OCI-LY1 (cell line): Measurements from ENCODE around the gene DOCK4.

Experiments used
- EZH2 ChIP-seq: fragments of 200-600 bp; sonication (generic), shearing (Covaris generic); IDR thresholded peaks from 2 replicates; pipeline ENCODE4 v1.8.0; 2017; ENCODE audit warnings: borderline replicate concordance, mixed run types, mild to moderate bottlenecking, antibody characterized with exemption, low read length, moderate library complexity, mixed read lengths
- TF ChIP-seq, protein P1 (sequence below): fragments of 200-600 bp; sonication (generic), shearing (Covaris generic); IDR thresholded peaks from 2 replicates; pipeline ENCODE4 v1.5.1; 2017; ENCODE audit warnings: mild to moderate bottlenecking, antibody characterized with exemption, low read length, moderate library complexity, mixed read lengths

DNA sequence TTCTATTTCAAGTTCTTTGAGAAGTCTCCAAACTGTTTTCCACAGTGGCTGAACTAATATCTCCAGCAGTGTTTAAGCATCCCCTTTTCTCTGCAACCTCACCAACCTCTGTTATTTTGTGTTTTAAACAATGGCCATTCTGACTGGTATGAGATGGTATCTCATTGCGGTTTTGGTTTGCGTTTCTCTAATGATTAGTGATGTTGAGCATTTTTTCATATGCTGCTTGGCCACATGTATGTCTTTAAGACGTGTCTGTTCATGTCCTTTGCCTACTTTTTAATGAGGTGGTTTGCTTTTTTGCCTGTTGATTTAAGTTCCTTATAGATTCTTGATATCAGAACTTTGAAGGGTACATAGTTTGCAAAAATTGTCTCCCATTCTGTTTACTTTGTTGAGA is 487.3 kb downstream of the DOCK4 start:
- TF ChIP-seq, protein P1, sequence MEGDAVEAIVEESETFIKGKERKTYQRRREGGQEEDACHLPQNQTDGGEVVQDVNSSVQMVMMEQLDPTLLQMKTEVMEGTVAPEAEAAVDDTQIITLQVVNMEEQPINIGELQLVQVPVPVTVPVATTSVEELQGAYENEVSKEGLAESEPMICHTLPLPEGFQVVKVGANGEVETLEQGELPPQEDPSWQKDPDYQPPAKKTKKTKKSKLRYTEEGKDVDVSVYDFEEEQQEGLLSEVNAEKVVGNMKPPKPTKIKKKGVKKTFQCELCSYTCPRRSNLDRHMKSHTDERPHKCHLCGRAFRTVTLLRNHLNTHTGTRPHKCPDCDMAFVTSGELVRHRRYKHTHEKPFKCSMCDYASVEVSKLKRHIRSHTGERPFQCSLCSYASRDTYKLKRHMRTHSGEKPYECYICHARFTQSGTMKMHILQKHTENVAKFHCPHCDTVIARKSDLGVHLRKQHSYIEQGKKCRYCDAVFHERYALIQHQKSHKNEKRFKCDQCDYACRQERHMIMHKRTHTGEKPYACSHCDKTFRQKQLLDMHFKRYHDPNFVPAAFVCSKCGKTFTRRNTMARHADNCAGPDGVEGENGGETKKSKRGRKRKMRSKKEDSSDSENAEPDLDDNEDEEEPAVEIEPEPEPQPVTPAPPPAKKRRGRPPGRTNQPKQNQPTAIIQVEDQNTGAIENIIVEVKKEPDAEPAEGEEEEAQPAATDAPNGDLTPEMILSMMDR = no peak
- no peak for TF ChIP-seq EZH2
